Suprapubic skin (tissue), 4 donors: ENCODE measurements around the gene MAPK11.

Experiments used
- EP300 ChIP-seq: sonication (generic); formaldehyde crosslinking; IDR thresholded peaks from one replicate; pipeline ENCODE4 v1.6.1; 2017; ENCODE audit warnings: antibody characterized with exemption
- POLR2A ChIP-seq, 2 donors: fragments of 450-650 bp; IDR thresholded peaks; one replicate each; pipeline ENCODE4 v1.6.1; 2017; ENCODE audit warnings: antibody characterized with exemption in 2 of 2, mild to moderate bottlenecking in 2 of 2, moderate library complexity in 2 of 2
- POLR2AphosphoS5 ChIP-seq, 3 donors: sonication (generic); formaldehyde crosslinking; IDR thresholded peaks; one replicate each; pipeline ENCODE4 v1.6.1; 2017; ENCODE audit warnings: antibody characterized with exemption in 3 of 3
- TF ChIP-seq, protein P1 (sequence below), 2 donors: fragments of 200-600 bp in 1 of 2; fragments of 450-650 bp in 1 of 2; sonication (generic) in 1 of 2; IDR thresholded peaks; one replicate each; pipeline ENCODE4 v1.5.1; 2016 to 2019; ENCODE audit warnings: antibody characterized with exemption in 2 of 2, mild to moderate bottlenecking in 1 of 2, moderate library complexity in 1 of 2

GRCh38 chr22:50269573-50269969 lies 609 bp downstream of the MAPK11 start:
- TF ChIP-seq, protein P1, sequence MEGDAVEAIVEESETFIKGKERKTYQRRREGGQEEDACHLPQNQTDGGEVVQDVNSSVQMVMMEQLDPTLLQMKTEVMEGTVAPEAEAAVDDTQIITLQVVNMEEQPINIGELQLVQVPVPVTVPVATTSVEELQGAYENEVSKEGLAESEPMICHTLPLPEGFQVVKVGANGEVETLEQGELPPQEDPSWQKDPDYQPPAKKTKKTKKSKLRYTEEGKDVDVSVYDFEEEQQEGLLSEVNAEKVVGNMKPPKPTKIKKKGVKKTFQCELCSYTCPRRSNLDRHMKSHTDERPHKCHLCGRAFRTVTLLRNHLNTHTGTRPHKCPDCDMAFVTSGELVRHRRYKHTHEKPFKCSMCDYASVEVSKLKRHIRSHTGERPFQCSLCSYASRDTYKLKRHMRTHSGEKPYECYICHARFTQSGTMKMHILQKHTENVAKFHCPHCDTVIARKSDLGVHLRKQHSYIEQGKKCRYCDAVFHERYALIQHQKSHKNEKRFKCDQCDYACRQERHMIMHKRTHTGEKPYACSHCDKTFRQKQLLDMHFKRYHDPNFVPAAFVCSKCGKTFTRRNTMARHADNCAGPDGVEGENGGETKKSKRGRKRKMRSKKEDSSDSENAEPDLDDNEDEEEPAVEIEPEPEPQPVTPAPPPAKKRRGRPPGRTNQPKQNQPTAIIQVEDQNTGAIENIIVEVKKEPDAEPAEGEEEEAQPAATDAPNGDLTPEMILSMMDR (IDR thresholded peaks at IDR 0.05): no peak
- no peak for TF ChIP-seq POLR2A (IDR thresholded peaks at IDR 0.05)
- no peak for TF ChIP-seq POLR2AphosphoS5 (IDR thresholded peaks at IDR 0.05)
- TF ChIP-seq EP300: no peak
